GM12878 (cell line): Measurements from ENCODE around the gene LUZP2. TPM values are rescaled to one million over a fixed set of nuclear protein-coding genes. Genes with fewer than 3 reads are reported as not detected.

Experiments
- ATAC-seq: fragments of 200-7000 bp; cut with Tn5 transposase; 3 replicates; pipeline ENCODE4 v1.9.1; 2020; ENCODE audit warnings: mild to moderate bottlenecking, moderate library complexity
- BruUV-seq: library from RNA; stranded (reverse); fragments of 400-500 nt; replicated peaks from 2 replicates; lab custom pipeline; 2021; lab: Mats Ljungman, UMichigan
- CTCF ChIA-PET: fragments of 300-600 bp; sonication (Branson Sonifier 250); formaldehyde crosslinking; extraction: SDS; loops from one replicate; lab custom pipeline; 2021; ENCODE audit warnings: inconsistent platforms; lab: Yijun Ruan, JAX
- POLR2A ChIA-PET: fragments of 350-600 bp; formaldehyde crosslinking; extraction: SDS; loops from one replicate; lab custom pipeline; 2021; ENCODE audit warnings: inconsistent platforms; lab: Charles Lee
- RAD21 ChIA-PET: fragments of 300-600 bp; sonication (Branson Sonifier 250); formaldehyde crosslinking; loops from one replicate; lab custom pipeline; 2023; ENCODE audit warnings: antibody characterized with exemption; ENCODE audit not compliant: unreplicated experiment; lab: Charles Lee
- SMC1A ChIA-PET: fragments of 300-600 bp; sonication (Branson Sonifier 250); formaldehyde crosslinking; loops from one replicate; lab custom pipeline; 2023; ENCODE audit not compliant: unreplicated experiment, uncharacterized antibody; lab: Charles Lee
- DNase-seq: peaks from one replicate; pipeline ENCODE4 v3.0.0-alpha.2; 2011; ENCODE audit warnings: low read depth, low spot score
- FAIRE-seq: peaks from 3 replicates; lab custom pipeline; 2011; peaks lifted over from hg19 to GRCh38; lab: Jason Lieb, UNC
- H2AFZ ChIP-seq: 2 replicates; pipeline ENCODE4 v1.6.0; 2011; ENCODE audit warnings: low read depth, low read length, control low read depth; ENCODE audit not compliant: control insufficient read depth
- H3K27ac ChIP-seq: 2 replicates; pipeline ENCODE4 v1.5.1; 2011; ENCODE audit warnings: control low read depth; ENCODE audit not compliant: control insufficient read depth, insufficient read depth
- H3K27me3 ChIP-seq, 2 experiments: replicated peaks in 1 of 2; 2 replicates each; pipeline versions ENCODE4 v1.6.0 to v1.6.1; 2011; ENCODE audit warnings: low read length in 1 of 2; ENCODE audit not compliant: control insufficient read depth in 2 of 2, insufficient read depth in 2 of 2
- H3K36me3 ChIP-seq, 2 experiments: 2 replicates each; pipeline ENCODE4 v1.5.1; 2011; ENCODE audit warnings: low read length in 1 of 2; ENCODE audit not compliant: control insufficient read depth in 2 of 2, insufficient read depth in 2 of 2
- H3K4me1 ChIP-seq: 2 replicates; pipeline ENCODE4 v1.6.1; 2011; ENCODE audit warnings: mild to moderate bottlenecking, low read length, moderate library complexity, mixed read lengths; ENCODE audit not compliant: control insufficient read depth, insufficient read depth
- H3K4me2 ChIP-seq: 2 replicates; pipeline ENCODE4 v1.6.0; 2011; ENCODE audit warnings: control low read depth; ENCODE audit not compliant: control insufficient read depth, insufficient read depth
- H3K4me3 ChIP-seq: fragments of 200-600 bp; sonication (generic); 2 replicates; pipeline ENCODE4 v1.5.1; 2016
- H3K79me2 ChIP-seq: 2 replicates; pipeline ENCODE4 v1.6.0; 2011; ENCODE audit warnings: low read length; ENCODE audit not compliant: control insufficient read depth, insufficient read depth
- H3K9ac ChIP-seq: 2 replicates; pipeline ENCODE4 v1.8.0; 2011; ENCODE audit warnings: low read length, control low read depth, mixed read lengths; ENCODE audit not compliant: control insufficient read depth, insufficient read depth
- H3K9me3 ChIP-seq: replicated peaks from 3 replicates; pipeline ENCODE4 v1.5.1; 2011; ENCODE audit warnings: mild to moderate bottlenecking, low read length; ENCODE audit not compliant: control insufficient read depth, insufficient read depth
- H4K20me1 ChIP-seq: 2 replicates; pipeline ENCODE4 v1.6.0; 2011; ENCODE audit not compliant: control insufficient read depth, insufficient read depth
- BCLAF1 ChIP-seq: fragments of 450-650 bp; IDR thresholded peaks from 2 replicates; pipeline ENCODE4 v1.6.1; 2017; ENCODE audit warnings: antibody characterized with exemption, mild to moderate bottlenecking, moderate library complexity
- BMI1 ChIP-seq: fragments of 450-650 bp; IDR thresholded peaks from 2 replicates; pipeline ENCODE4 v1.6.1; 2016; ENCODE audit warnings: mild to moderate bottlenecking, moderate library complexity, borderline replicate concordance
- DPF2 ChIP-seq: fragments of 450-650 bp; IDR thresholded peaks from 2 replicates; pipeline ENCODE4 v1.6.1; 2017; ENCODE audit warnings: mild to moderate bottlenecking
- IRF3 ChIP-seq: fragments of 450-650 bp; IDR thresholded peaks from 2 replicates; pipeline ENCODE4 v1.6.1; 2014; ENCODE audit warnings: mild to moderate bottlenecking
- RAD51 ChIP-seq: fragments of 450-650 bp; IDR thresholded peaks from 2 replicates; pipeline ENCODE4 v1.6.1; 2016; ENCODE audit warnings: moderate library complexity, mild to moderate bottlenecking, inconsistent platforms
- SUPT20H ChIP-seq: IDR thresholded peaks from 2 replicates; pipeline ENCODE4 v1.6.1; 2011; ENCODE audit warnings: low read depth, mild to moderate bottlenecking, low read length, moderate library complexity, borderline replicate concordance; ENCODE audit not compliant: control insufficient read depth
- TCF7 ChIP-seq: IDR thresholded peaks from 2 replicates; pipeline ENCODE4 v1.6.1; 2014; ENCODE audit warnings: antibody characterized with exemption, borderline replicate concordance
- ZNF687 ChIP-seq: fragments of 450-650 bp; IDR thresholded peaks from 2 replicates; pipeline ENCODE4 v1.6.1; 2017; ENCODE audit warnings: mild to moderate bottlenecking, moderate library complexity
- WGBS: methylation state at CpG from one replicate; pipeline ENCODE4 v1.1.6; 2016; ENCODE audit warnings: low lambda C conversion rate; ENCODE audit not compliant: insufficient replicate concordance, insufficient coverage; ENCODE audit errors: missing lambda C conversion rate; 5-methylcytosine and 5-hydroxymethylcytosine counted together
- in situ Hi-C: fragments of 300-500 bp; cut with MboI; formaldehyde crosslinking; loops from 9 replicates; pipeline ENCODE4 v1.14.3; 2018; ENCODE audit warnings: mixed read lengths
- intact Hi-C: fragments of 100-400 bp; cut with micrococcal nuclease; formaldehyde crosslinking; loops from one replicate; pipeline ENCODE4 v1.14.2; 2022; ENCODE audit not compliant: unreplicated experiment
- polyA plus RNA-seq, 11 experiments: library from polyadenylated mRNA; depleted of rRNA in 4 of 11; unstranded in 6 of 11; stranded (reverse) in 5 of 11; fragments of >200 nt; fragmentation: Nextera tagmentation in 4 of 11; fragmentation: Illumina TruSeq in 1 of 11; extraction: Ambion mirVana in 4 of 11; extraction: Trizol in 1 of 11; gene quantifications; 1 replicate in 1 of 11; 2 replicates in 10 of 11; pipeline versions ENCODE4 v1.2.1 to v1.2.3, GENCODE V29; 2011 to 2016; ENCODE audit warnings: inconsistent platforms in 2 of 11, missing spikeins in 2 of 11, low read depth in 1 of 11
- total RNA-seq, 4 experiments: library from RNA; depleted of rRNA in 3 of 4; stranded (reverse); fragments of >200 nt in 3 of 4; fragmentation: Illumina TruSeq in 1 of 4; extraction: Trizol in 1 of 4; gene quantifications; 2 replicates each; pipeline versions ENCODE4 v1.2.1 to v1.2.3, GENCODE V29; 2013 to 2021

LUZP2 gene
- total and polyA plus RNA-seq, 10 of the 15 experiments (the other 5 are each of a cell fraction or from before 2014, with no cell fraction given) = not detected

- FAIRE-seq (no peak), ATAC-seq (no peak)
- CTCF ChIA-PET = no interaction called here
- no peak for TF ChIP-seq IRF3
- no peak for TF ChIP-seq SUPT20H
- TF ChIP-seq RAD51 = no peak
- TF ChIP-seq DPF2 = no peak
- TF ChIP-seq BCLAF1 = no peak
- no peak for TF ChIP-seq ZNF687
- TF ChIP-seq BMI1 = no peak
- TF ChIP-seq TCF7 = no peak
- TF ChIP-seq, all 136 proteins: peak for 0
- no peaks in the 10 kb centered on the region for H4K20me1 ChIP-seq
- no peak overlapping the region for H3K4me2 ChIP-seq
- H3K9me3 ChIP-seq = no peaks in the 10 kb centered on the region
- H3K27me3 ChIP-seq = no peaks in the 10 kb centered on the region
- no peak overlapping the region for H2AFZ ChIP-seq
- WGBS = 51% methylated on average over 4 of the region's 4 CpGs
- H3K27ac ChIP-seq = no peak overlapping the region
- no peaks in the 10 kb centered on the region for H3K79me2 ChIP-seq
- H3K4me3 ChIP-seq = no peak overlapping the region
- ChIA-PET RAD21 (no interaction called here), SMC1A (no interaction called here), POLR2A (no interaction called here)
- no TSS peak for BruUV-seq
- DNase-seq = no peak
- in situ Hi-C loops = no loop called here
- no peaks in the 10 kb centered on the region for H3K4me1 ChIP-seq
- H3K9ac ChIP-seq = no peak overlapping the region
- intact Hi-C loops = no loop called here
- H3K36me3 ChIP-seq = no peaks in the 10 kb centered on the region
Observed at GRCh38 chr11:24653901-24654300, 157.0 kb downstream of the LUZP2 start.
